ENCODE measurements around the gene CDH13.
A peak's percentile ranks its signal among the peaks of the same experiment; 100 is the strongest.

Gene CDH13

DNA sequence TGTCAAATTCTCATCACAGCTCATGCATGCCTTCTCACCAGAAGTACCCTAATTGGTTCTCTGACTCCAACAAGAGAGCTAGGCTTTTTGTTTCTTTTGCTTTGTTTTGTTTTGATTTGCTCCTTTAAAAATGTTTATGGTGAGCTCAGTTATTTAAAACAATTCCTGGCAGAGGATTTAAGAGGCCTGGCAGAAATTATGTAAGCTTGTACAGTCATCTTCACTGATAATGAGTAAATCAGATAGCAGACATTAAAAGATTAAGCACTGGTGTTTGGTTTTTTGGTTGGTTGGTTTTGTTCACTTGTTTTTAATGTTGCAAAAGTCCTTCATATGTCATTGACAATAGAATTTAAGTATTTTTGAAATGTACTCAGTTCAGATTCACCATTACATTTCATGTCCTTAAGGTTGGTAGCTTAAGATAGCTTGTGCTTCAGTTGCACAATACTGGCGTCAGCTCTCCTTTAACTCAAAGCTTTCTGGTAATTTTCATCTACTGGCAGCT, 378.9 kb downstream of the CDH13 start:
- no peaks in the 10 kb centered on the region for H3K36me3 ChIP-seq (ENCODE audit: control insufficient read depth, insufficient read depth, low read length, severe bottlenecking)
- H3K9ac ChIP-seq (ENCODE audit: low read length), result no peak overlapping the region
- peak; percentile 62 for DNase-seq (ENCODE audit: low read depth)
- H3K4me3 ChIP-seq (ENCODE audit: low read length), result no peak overlapping the region
- H3K4me1 ChIP-seq (ENCODE audit: control insufficient read depth, insufficient read depth, low read length), result peaks cover 8% of the 10 kb centered on the region
- H3K27me3 ChIP-seq (replicated peaks; ENCODE audit: control insufficient read depth, insufficient read depth, low read length), result no peaks in the 10 kb centered on the region
- H3K9me3 ChIP-seq (ENCODE audit: control insufficient read depth, low read length), result no peaks in the 10 kb centered on the region

DNA sequence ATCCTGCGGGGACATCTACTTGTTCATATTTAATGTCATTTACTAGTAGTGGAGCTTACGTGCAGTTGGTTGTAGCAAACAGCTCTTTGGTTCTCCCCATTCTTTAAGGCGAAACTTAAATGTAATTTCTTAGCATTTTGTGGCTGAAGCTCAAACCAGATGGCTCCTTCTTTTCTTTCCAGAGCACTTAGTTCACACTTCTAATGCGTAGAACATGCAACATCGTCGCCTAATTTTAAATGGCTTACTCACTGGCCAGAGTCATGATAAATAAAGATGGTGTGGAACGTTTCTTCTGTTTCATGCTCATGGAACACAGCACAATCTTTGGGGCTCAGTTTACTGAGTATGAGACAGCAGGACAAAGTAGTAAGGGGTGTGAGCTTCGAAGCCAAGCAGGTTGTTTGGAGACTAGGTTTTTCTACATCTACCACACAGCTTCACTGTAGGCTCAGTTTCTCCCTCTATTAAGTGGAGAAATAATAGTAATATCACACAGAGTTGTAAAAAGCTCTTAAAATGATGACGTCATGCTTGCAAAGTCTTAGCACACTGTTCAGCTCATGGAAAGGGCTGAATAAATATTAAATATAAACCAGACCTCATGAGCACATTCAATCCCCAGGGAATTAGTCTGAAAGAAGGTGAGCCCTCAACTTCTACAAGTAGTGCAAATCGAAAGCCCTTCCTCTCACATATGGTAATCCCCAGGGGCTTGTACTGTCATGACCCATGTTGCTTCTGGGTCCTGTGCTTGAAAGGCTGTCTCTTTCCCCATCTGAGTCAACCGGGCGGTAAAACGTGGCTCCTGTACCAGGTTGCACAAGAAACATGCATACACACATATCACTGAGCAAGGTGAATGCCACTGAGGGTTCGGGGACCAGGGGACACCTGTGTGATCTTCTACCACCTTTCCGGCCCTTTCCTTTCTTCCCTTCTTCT, 384.3 kb downstream of the CDH13 start:
- H3K4me3 ChIP-seq (ENCODE audit: low read length), result no peak overlapping the region
- no peaks in the 10 kb centered on the region for H3K9me3 ChIP-seq (ENCODE audit: control insufficient read depth, low read length)
- DNase-seq (ENCODE audit: low read depth), result no peak
- H3K27me3 ChIP-seq (replicated peaks; ENCODE audit: control insufficient read depth, insufficient read depth, low read length), result no peaks in the 10 kb centered on the region
- H3K4me1 ChIP-seq (ENCODE audit: control insufficient read depth, insufficient read depth, low read length), result no peaks in the 10 kb centered on the region
- H3K9ac ChIP-seq (ENCODE audit: low read length), result no peak overlapping the region
- no peaks in the 10 kb centered on the region for H3K36me3 ChIP-seq (ENCODE audit: control insufficient read depth, insufficient read depth, low read length, severe bottlenecking)

DNA sequence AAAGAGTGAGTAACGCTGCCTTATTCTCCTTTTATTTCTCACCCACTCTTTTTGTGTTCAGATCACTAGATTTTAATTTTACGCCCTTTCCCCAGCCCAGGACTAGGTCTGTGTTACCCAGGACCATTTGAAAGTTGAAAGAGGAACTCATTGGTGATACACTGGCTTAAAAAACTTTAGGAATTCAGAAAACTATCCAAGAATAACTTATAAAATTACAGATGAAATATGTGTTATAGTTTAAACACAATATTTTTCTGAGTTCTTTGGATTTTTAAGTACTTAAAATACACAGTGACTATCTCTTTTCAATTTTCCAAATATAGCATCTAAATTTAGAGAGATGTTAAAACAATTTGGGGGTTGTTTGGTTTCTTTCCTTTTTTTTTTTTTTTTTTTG, 385.2 kb downstream of the CDH13 start:
- no peaks in the 10 kb centered on the region for H3K4me1 ChIP-seq (ENCODE audit: control insufficient read depth, insufficient read depth, low read length)
- H3K9ac ChIP-seq (ENCODE audit: low read length), result no peak overlapping the region
- no peaks in the 10 kb centered on the region for H3K36me3 ChIP-seq (ENCODE audit: control insufficient read depth, insufficient read depth, low read length, severe bottlenecking)
- no peaks in the 10 kb centered on the region for H3K9me3 ChIP-seq (ENCODE audit: control insufficient read depth, low read length)
- no peaks in the 10 kb centered on the region for H3K27me3 ChIP-seq (replicated peaks; ENCODE audit: control insufficient read depth, insufficient read depth, low read length)
- DNase-seq (ENCODE audit: low read depth), result peak; percentile 39
- no peak overlapping the region for H3K4me3 ChIP-seq (ENCODE audit: low read length)

DNA sequence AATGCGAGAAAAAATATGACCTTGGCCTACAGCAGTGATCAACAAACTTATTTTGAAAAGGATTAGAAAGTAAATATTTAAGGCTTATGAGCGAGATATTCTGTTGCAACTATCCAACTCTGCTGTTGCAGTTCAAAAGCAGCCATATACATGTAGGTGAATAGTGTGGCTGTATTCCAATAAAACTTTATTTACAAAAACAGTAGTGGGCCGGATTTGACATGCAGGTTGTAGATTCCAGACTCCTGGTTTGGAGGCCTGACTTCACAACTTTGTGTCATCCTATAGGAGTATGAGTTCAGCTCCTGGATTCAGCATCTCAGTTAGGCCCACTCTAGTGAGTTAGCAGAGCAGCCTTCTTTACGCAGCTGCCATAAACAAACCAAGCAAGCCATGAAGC, 386.3 kb downstream of the CDH13 start:
- Histone ChIP-seq H3K4me3 (ENCODE audit: low read length) (no peak overlapping the region), H3K9me3 (ENCODE audit: control insufficient read depth, low read length) (no peaks in the 10 kb centered on the region), H3K4me1 (ENCODE audit: control insufficient read depth, insufficient read depth, low read length) (no peaks in the 10 kb centered on the region), H3K36me3 (ENCODE audit: control insufficient read depth, insufficient read depth, low read length, severe bottlenecking) (no peaks in the 10 kb centered on the region), H3K27me3 (replicated peaks; ENCODE audit: control insufficient read depth, insufficient read depth, low read length) (no peaks in the 10 kb centered on the region), H3K9ac (ENCODE audit: low read length) (no peak overlapping the region)
- DNase-seq (ENCODE audit: low read depth), result no peak

DNA sequence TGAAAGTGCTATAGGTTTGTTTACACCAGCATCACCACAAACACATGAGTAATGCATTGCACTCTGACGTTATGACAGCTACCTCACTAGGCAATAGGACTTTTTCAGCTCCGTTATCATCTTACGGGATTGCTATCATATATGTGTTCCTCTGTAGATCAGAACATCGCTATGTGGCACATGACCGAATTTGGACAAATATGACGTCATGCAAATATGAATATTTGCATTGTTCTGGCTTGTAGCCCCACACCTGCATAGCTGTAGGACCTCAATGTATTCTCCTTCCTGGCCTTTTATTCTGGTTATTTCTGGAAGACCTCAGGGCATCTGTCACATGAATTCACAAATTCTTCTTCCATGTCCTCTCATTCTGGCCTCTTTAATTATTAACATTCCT, 393.2 kb downstream of the CDH13 start:
- Histone ChIP-seq H3K9me3 (ENCODE audit: control insufficient read depth, low read length) (no peaks in the 10 kb centered on the region), H3K9ac (ENCODE audit: low read length) (no peak overlapping the region), H3K4me1 (ENCODE audit: control insufficient read depth, insufficient read depth, low read length) (no peaks in the 10 kb centered on the region), H3K36me3 (ENCODE audit: control insufficient read depth, insufficient read depth, low read length, severe bottlenecking) (no peaks in the 10 kb centered on the region), H3K27me3 (replicated peaks; ENCODE audit: control insufficient read depth, insufficient read depth, low read length) (no peaks in the 10 kb centered on the region), H3K4me3 (ENCODE audit: low read length) (no peak overlapping the region)
- DNase-seq (ENCODE audit: low read depth), result no peak

DNA sequence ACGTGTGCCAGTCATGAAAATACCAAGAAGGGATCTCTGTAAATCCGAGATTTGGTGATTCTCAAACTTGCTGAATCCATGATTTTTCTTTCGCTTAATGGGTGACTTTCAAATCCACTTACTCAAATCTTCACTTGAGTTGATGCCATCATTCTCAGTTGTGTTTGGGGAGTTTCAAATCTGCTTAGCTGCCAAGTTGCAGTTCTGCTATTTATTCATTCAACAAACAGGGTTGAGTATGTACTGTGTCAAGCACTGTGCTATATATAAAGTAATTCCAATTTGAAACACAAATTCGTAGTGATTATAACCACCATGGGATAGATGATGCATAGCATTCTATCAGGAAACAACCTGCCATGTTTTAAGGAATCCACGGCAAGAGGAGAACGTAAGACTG, 394.3 kb downstream of the CDH13 start:
- no peaks in the 10 kb centered on the region for H3K4me1 ChIP-seq (ENCODE audit: control insufficient read depth, insufficient read depth, low read length)
- H3K9me3 ChIP-seq (ENCODE audit: control insufficient read depth, low read length), result no peaks in the 10 kb centered on the region
- H3K27me3 ChIP-seq (replicated peaks; ENCODE audit: control insufficient read depth, insufficient read depth, low read length), result no peaks in the 10 kb centered on the region
- no peak overlapping the region for H3K4me3 ChIP-seq (ENCODE audit: low read length)
- no peaks in the 10 kb centered on the region for H3K36me3 ChIP-seq (ENCODE audit: control insufficient read depth, insufficient read depth, low read length, severe bottlenecking)
- no peak overlapping the region for H3K9ac ChIP-seq (ENCODE audit: low read length)
- DNase-seq (ENCODE audit: low read depth), result no peak

DNA sequence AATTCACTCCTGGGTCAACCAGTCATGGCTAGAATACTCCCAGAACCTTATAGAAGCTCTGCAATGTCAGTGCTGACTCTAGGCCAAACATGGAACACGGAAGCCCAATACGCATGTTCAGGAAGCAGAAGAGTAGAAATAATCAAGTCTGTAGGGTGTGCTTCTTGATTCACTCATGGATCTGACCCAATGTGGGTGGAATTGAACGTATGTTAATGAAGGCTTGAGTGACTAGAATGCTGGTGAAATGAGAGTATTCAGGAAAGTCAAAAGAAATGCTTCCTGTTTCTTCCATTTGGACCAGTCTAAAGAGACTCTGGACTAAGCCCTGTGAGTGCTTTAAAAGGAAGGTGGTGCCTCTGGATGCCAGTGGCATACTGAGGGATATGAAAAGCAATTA, 395.0 kb downstream of the CDH13 start:
- Histone ChIP-seq H3K9me3 (ENCODE audit: control insufficient read depth, low read length) (no peaks in the 10 kb centered on the region), H3K27me3 (replicated peaks; ENCODE audit: control insufficient read depth, insufficient read depth, low read length) (no peaks in the 10 kb centered on the region), H3K4me3 (ENCODE audit: low read length) (no peak overlapping the region), H3K36me3 (ENCODE audit: control insufficient read depth, insufficient read depth, low read length, severe bottlenecking) (no peaks in the 10 kb centered on the region), H3K9ac (ENCODE audit: low read length) (no peak overlapping the region), H3K4me1 (ENCODE audit: control insufficient read depth, insufficient read depth, low read length) (no peaks in the 10 kb centered on the region)
- no peak for DNase-seq (ENCODE audit: low read depth)

DNA sequence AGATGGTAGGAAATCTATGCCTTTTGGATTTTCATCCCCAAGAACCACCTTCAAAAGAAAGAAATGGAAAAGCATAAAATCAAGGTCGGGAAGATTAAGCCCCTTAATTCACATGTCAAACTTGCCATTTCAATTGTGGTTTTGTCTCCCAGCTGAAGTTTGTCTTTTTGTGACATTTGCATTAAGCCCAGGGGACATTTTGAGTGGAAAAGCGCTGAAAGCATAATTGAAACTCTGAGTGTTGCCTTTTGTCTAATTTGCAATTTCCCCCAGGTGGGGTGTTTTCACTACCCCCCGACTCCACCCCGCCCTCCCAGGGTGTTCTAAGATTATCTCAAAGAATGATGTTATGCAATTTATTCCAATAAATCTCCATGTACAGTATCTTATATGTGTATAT, 396.2 kb downstream of the CDH13 start:
- H3K4me1 ChIP-seq (ENCODE audit: control insufficient read depth, insufficient read depth, low read length), result no peaks in the 10 kb centered on the region
- no peaks in the 10 kb centered on the region for H3K36me3 ChIP-seq (ENCODE audit: control insufficient read depth, insufficient read depth, low read length, severe bottlenecking)
- H3K4me3 ChIP-seq (ENCODE audit: low read length), result no peak overlapping the region
- no peak for DNase-seq (ENCODE audit: low read depth)
- H3K27me3 ChIP-seq (replicated peaks; ENCODE audit: control insufficient read depth, insufficient read depth, low read length), result no peaks in the 10 kb centered on the region
- no peak overlapping the region for H3K9ac ChIP-seq (ENCODE audit: low read length)
- H3K9me3 ChIP-seq (ENCODE audit: control insufficient read depth, low read length), result no peaks in the 10 kb centered on the region

DNA sequence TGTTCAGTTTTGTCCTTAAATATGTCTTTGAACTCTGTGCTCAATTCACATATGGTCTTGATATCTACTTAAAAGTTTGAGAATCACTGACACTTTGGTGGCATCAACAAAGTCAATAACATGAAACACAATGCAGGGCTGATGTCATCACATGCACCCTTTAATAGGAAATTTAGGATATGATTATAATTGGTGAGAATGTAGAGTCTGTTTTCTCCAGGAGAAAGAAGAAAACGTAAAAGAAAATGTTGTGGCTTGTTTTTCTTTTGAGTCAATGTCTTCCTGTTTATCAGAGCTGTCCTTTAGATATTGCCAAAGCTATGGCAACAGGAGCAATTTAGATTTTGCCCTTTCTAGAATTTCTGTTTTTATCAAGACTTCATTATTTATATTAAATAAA, 396.9 kb downstream of the CDH13 start:
- no peaks in the 10 kb centered on the region for H3K9me3 ChIP-seq (ENCODE audit: control insufficient read depth, low read length)

DNA sequence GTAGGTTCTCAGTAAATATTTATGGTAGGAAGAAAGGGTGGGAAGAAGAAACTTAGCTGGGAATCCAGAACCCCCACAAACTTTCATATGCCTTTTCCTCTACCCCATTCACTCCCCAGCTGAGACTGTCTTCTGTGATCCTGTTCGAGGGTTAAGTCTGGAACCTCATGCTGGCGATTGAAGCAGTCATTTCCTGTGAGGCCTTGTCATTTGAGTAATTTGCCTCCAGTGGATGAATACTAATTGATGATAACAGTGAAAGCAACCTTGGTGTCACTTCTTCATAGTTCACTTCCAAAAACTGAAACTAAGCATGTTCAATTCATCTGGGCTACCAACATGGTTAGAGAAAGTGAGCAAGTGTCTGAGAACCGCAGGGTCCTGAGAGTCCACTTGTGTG, 401.2 kb downstream of the CDH13 start:
- H3K36me3 ChIP-seq (ENCODE audit: control insufficient read depth, insufficient read depth, low read length, severe bottlenecking), result no peaks in the 10 kb centered on the region
- H3K9me3 ChIP-seq (ENCODE audit: control insufficient read depth, low read length), result no peaks in the 10 kb centered on the region
- no peaks in the 10 kb centered on the region for H3K4me1 ChIP-seq (ENCODE audit: control insufficient read depth, insufficient read depth, low read length)
- H3K9ac ChIP-seq (ENCODE audit: low read length), result no peak overlapping the region
- no peak overlapping the region for H3K4me3 ChIP-seq (ENCODE audit: low read length)
- no peaks in the 10 kb centered on the region for H3K27me3 ChIP-seq (replicated peaks; ENCODE audit: control insufficient read depth, insufficient read depth, low read length)
- DNase-seq (ENCODE audit: low read depth), result no peak

More for the DNA sequence above, 396.9 kb downstream of the CDH13 start:
- no peak for DNase-seq (ENCODE audit: low read depth)
- H3K4me3 ChIP-seq (ENCODE audit: low read length), result no peak overlapping the region
- no peaks in the 10 kb centered on the region for H3K27me3 ChIP-seq (replicated peaks; ENCODE audit: control insufficient read depth, insufficient read depth, low read length)
- H3K9ac ChIP-seq (ENCODE audit: low read length), result no peak overlapping the region
- no peaks in the 10 kb centered on the region for H3K4me1 ChIP-seq (ENCODE audit: control insufficient read depth, insufficient read depth, low read length)
- no peaks in the 10 kb centered on the region for H3K36me3 ChIP-seq (ENCODE audit: control insufficient read depth, insufficient read depth, low read length, severe bottlenecking)

DNA sequence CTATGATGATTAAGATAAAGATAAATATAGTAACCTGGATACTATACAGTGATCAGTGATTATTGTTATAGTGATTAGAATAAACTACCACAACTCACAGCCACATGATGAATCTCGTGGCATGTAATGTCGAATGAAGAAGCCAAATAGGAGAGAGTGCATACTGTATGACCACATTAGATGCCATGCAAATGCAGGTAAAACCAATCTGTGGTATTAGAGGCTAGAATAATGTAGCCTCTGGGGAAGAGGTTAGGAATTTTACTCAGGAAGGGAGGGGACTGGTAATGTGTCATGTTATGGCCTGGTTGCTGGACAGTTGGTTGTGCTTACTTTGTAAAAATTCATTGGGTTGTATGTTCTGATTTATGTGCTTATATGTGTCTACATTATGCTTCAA, 402.7 kb downstream of the CDH13 start:
- Histone ChIP-seq H3K9me3 (ENCODE audit: control insufficient read depth, low read length) (no peaks in the 10 kb centered on the region), H3K27me3 (replicated peaks; ENCODE audit: control insufficient read depth, insufficient read depth, low read length) (no peaks in the 10 kb centered on the region), H3K4me3 (ENCODE audit: low read length) (no peak overlapping the region), H3K36me3 (ENCODE audit: control insufficient read depth, insufficient read depth, low read length, severe bottlenecking) (no peaks in the 10 kb centered on the region), H3K9ac (ENCODE audit: low read length) (no peak overlapping the region), H3K4me1 (ENCODE audit: control insufficient read depth, insufficient read depth, low read length) (no peaks in the 10 kb centered on the region)
- DNase-seq (ENCODE audit: low read depth), result no peak

Data from adipocyte (in vitro differentiated cells).